ENCODE data around the gene AFF2. TPM values are rescaled to one million over a fixed set of nuclear protein-coding genes. Genes with fewer than 3 reads are reported as not detected.

Gene AFF2
- total RNA-seq, 1 donor from 2014 or later: under 0.01 TPM

DNA sequence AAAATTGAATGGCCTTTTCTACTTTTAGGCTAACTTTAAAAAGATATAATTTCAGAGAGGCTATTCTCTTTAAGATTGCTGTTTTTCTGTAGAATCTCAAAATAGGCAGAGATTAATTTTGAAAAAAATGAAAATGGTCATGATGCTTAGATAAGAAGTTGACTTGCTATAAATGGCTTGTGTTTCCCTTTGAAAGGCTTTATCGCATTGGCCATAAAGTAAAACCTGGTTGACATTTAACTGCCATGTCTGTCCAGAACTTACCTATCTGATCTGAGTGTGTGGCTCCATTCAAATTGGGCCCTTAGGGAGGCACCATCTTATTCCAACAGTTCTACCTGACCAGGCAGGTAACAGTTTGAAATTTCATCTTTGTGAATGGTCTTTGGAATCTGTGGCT is 56.1 kb downstream of the AFF2 start:
- H3K36me3 ChIP-seq (ENCODE audit: control insufficient read depth, insufficient read depth, low read length): no peaks in the 10 kb centered on the region
- no peak overlapping the region for H3K4me3 ChIP-seq (ENCODE audit: low read depth, low read length)
- H3K27me3 ChIP-seq (ENCODE audit: control insufficient read depth, insufficient read depth, low read length): no peaks in the 10 kb centered on the region
- DNase-seq (ENCODE audit: low read depth): no peak
- no peak for FAIRE-seq
- TF ChIP-seq, protein P1, sequence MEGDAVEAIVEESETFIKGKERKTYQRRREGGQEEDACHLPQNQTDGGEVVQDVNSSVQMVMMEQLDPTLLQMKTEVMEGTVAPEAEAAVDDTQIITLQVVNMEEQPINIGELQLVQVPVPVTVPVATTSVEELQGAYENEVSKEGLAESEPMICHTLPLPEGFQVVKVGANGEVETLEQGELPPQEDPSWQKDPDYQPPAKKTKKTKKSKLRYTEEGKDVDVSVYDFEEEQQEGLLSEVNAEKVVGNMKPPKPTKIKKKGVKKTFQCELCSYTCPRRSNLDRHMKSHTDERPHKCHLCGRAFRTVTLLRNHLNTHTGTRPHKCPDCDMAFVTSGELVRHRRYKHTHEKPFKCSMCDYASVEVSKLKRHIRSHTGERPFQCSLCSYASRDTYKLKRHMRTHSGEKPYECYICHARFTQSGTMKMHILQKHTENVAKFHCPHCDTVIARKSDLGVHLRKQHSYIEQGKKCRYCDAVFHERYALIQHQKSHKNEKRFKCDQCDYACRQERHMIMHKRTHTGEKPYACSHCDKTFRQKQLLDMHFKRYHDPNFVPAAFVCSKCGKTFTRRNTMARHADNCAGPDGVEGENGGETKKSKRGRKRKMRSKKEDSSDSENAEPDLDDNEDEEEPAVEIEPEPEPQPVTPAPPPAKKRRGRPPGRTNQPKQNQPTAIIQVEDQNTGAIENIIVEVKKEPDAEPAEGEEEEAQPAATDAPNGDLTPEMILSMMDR (IDR thresholded peaks at IDR 0.05; ENCODE audit: insufficient read depth, low read length, severe bottlenecking): no peak

GRCh38 chrX:148562846-148563245 is 62.4 kb downstream of the AFF2 start:
- DNase-seq (ENCODE audit: low read depth): no peak
- Histone ChIP-seq H3K27me3 (ENCODE audit: control insufficient read depth, insufficient read depth, low read length) (no peaks in the 10 kb centered on the region), H3K4me3 (ENCODE audit: low read depth, low read length) (no peak overlapping the region), H3K36me3 (ENCODE audit: control insufficient read depth, insufficient read depth, low read length) (no peaks in the 10 kb centered on the region)
- no peak for FAIRE-seq
- TF ChIP-seq, protein P1 (IDR thresholded peaks at IDR 0.05; ENCODE audit: insufficient read depth, low read length, severe bottlenecking): no peak

DNA sequence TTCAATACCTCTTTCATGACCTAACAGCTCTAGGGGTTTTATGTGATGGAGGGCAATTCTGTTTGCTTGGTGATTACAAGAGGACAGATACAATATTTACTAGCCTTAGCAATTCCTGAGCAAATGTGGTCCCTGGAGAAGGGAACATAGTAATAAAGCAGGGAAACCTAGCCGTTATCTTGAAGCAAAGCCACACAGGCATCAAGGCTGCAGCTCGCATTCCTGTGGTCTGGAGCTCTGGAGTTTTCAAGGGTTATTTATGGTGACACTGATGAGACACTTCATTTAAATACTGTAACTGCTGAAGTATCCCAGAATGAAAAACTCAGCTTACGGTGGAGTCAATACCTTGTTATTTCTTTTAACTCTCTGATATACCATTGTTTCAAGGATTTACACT is 66.8 kb downstream of the AFF2 start:
- Histone ChIP-seq H3K36me3 (ENCODE audit: control insufficient read depth, insufficient read depth, low read length) (no peaks in the 10 kb centered on the region), H3K4me3 (ENCODE audit: low read depth, low read length) (no peak overlapping the region), H3K27me3 (ENCODE audit: control insufficient read depth, insufficient read depth, low read length) (no peaks in the 10 kb centered on the region)
- FAIRE-seq (no peak), DNase-seq (ENCODE audit: low read depth) (no peak)
- TF ChIP-seq, protein P1 (IDR thresholded peaks at IDR 0.05; ENCODE audit: insufficient read depth, low read length, severe bottlenecking): no peak

DNA sequence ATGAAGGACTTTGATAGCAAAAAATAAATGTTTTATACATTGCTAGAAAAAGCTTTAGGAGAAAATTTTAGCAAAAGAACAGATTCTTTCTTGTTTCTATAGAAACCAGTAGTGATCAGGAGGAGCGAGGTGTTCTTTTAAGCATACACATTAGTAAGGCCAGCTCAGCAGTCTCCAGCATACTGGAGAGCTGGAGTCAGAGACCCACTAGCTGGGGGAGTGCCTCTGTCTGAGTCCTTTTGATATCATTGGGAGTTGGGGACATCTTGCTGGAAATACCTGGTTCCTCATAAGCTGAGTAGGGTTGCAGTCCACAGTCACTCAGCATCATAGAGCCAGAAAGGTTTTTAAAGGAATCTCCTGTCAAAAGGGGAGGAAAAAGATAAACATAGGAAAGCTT is 67.4 kb downstream of the AFF2 start:
- Histone ChIP-seq H3K27me3 (ENCODE audit: control insufficient read depth, insufficient read depth, low read length) (no peaks in the 10 kb centered on the region), H3K4me3 (ENCODE audit: low read depth, low read length) (no peak overlapping the region), H3K36me3 (ENCODE audit: control insufficient read depth, insufficient read depth, low read length) (no peaks in the 10 kb centered on the region)
- TF ChIP-seq, protein P1 (IDR thresholded peaks at IDR 0.05; ENCODE audit: insufficient read depth, low read length, severe bottlenecking): no peak
- FAIRE-seq (no peak), DNase-seq (ENCODE audit: low read depth) (no peak)

DNA sequence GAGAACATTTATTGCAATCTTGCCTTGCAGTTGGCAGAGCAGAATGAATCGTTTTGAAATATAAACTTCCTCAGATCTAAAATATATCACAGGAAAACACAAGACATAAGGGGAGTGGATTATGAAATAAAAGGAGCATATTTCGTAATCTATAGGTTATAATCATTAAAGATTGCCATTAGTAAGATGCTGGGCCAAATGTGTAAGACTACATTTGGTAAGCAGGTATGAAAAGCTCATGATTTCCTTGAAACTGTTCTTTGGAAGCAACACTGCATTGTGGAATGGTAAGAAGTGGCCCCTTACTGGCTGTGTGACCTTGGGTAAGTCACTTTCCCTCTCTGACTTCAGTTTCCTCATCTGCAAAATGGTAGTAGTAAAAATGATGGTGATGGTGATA is 68.3 kb downstream of the AFF2 start:
- Histone ChIP-seq H3K36me3 (ENCODE audit: control insufficient read depth, insufficient read depth, low read length) (no peaks in the 10 kb centered on the region), H3K4me3 (ENCODE audit: low read depth, low read length) (no peak overlapping the region), H3K27me3 (ENCODE audit: control insufficient read depth, insufficient read depth, low read length) (no peaks in the 10 kb centered on the region)
- FAIRE-seq (no peak), DNase-seq (ENCODE audit: low read depth) (no peak)
- TF ChIP-seq, protein P1 (IDR thresholded peaks at IDR 0.05; ENCODE audit: insufficient read depth, low read length, severe bottlenecking): no peak

- TF ChIP-seq, protein P1 (IDR thresholded peaks at IDR 0.05; ENCODE audit: insufficient read depth, low read length, severe bottlenecking): no peak
- H3K4me3 ChIP-seq (ENCODE audit: low read depth, low read length): no peak overlapping the region
- H3K36me3 ChIP-seq (ENCODE audit: control insufficient read depth, insufficient read depth, low read length): no peaks in the 10 kb centered on the region
- DNase-seq (ENCODE audit: low read depth) (peak; percentile 35), FAIRE-seq (no peak)
- no peaks in the 10 kb centered on the region for H3K27me3 ChIP-seq (ENCODE audit: control insufficient read depth, insufficient read depth, low read length)
These were observed 71.9 kb downstream of the AFF2 start for GRCh38 chrX:148572337-148572736.
